OCI-LY3 (cell line): ENCODE data around the gene TEPSIN.

ENCODE experiments used
- CTCF ChIP-seq: fragments of 200-600, 300-600 bp; sonication (generic); IDR thresholded peaks from 2 replicates; pipeline ENCODE4 v1.5.1; 2014; ENCODE audit warnings: antibody characterized with exemption, low read length, low read depth
- EZH2phosphoT487 ChIP-seq: fragments of 200-600 bp; shearing (Covaris generic); IDR thresholded peaks from 2 replicates; pipeline ENCODE4 v1.6.1; 2018; ENCODE audit warnings: antibody characterized with exemption, mixed run types, low read depth

GRCh38 chr17:81218991-81219390 is 19.9 kb downstream of the TEPSIN start:
- no peak for TF ChIP-seq CTCF
- no peak for TF ChIP-seq EZH2phosphoT487
